ENCODE measurements around the gene HACD4. TPM values are rescaled to one million over a fixed set of nuclear protein-coding genes. Genes with fewer than 3 reads are reported as not detected.

The HACD4 gene
- total and polyA plus RNA-seq, 2 donors (not counting 3 experiments of a cell fraction or from before 2014, with no cell fraction given): 1.3 to 1.4 TPM

DNA sequence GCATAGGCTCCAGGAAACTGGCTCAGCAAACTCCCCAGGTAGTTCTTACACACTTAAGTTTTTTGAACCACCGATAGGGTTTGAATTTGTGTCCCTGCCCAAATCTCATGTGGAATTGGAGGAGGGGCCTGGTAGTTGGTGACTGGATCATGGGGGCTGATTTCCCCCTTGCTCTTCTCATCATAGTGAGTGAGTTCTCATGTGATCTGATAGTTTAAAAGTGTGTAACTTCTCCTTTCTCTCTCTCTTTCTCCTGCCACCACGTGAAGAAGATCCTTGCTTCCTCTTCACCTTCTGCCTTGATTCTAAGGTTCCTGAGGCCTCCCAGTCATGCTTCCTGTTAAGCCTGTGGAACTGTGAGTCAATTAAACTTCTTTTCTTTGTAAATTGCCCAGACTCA lies 22.4 kb upstream of the HACD4 start:
- H3K9me3 ChIP-seq (replicated peaks; ENCODE audit: control insufficient read depth, insufficient read depth, low read length): no peaks in the 10 kb centered on the region
- ChIA-PET POLR2A (no interaction called here), CTCF (interaction anchor here (1.6 kb wide), 1 partner anchor 57 kb away, joined by 4 read pairs; no protein-coding TSS in a partner anchor)
- H3K36me3 ChIP-seq (ENCODE audit: control insufficient read depth in 2 of 2, extremely low read depth in 1 of 2, insufficient read depth in 2 of 2, low read length in 2 of 2): no peaks in the 10 kb centered on the region
- intact Hi-C loops (cut with micrococcal nuclease): no loop called here
- no peak overlapping the region for H3K4me2 ChIP-seq (ENCODE audit: insufficient read depth, low read length)
- no peaks in the 10 kb centered on the region for H3K9me1 ChIP-seq (replicated peaks; ENCODE audit: control insufficient read depth, extremely low read depth, insufficient read depth, low read length)
- H3K27ac ChIP-seq (ENCODE audit: insufficient read depth, low read depth, low read length): no peak overlapping the region
- no peak for TF ChIP-seq EZH2 (IDR thresholded peaks at IDR 0.05; ENCODE audit: borderline replicate concordance, low read depth, low read length, severe bottlenecking)
- H3K9ac ChIP-seq (replicated peaks; ENCODE audit: extremely low read depth, insufficient read depth, low read length): no peak overlapping the region
- no peak overlapping the region for H3K4me3 ChIP-seq (replicated peaks in 1 of 3; ENCODE audit: insufficient read depth in 1 of 3, low read depth in 1 of 3, low read length in 3 of 3)
- no peaks in the 10 kb centered on the region for H3K79me2 ChIP-seq (ENCODE audit: control insufficient read depth, insufficient read depth, low read length)
- dilution Hi-C loops (cut with MboI; ENCODE audit: extremely low pct_ligation_motif_present, low sequenced_read_pairs): no loop called here
- BruUV-seq (replicated peaks): no TSS peak
- H3K4me1 ChIP-seq (ENCODE audit: control insufficient read depth, extremely low read depth, insufficient read depth, low read length): no peaks in the 10 kb centered on the region
- H2AFZ ChIP-seq (ENCODE audit: low read depth, low read length): no peak overlapping the region
- FAIRE-seq (no peak), DNase-seq (ENCODE audit: low read depth, low spot score) (no peak)
- H3K27me3 ChIP-seq (ENCODE audit: control insufficient read depth in 2 of 2, insufficient read depth in 2 of 2, low read length in 2 of 2): no peaks in the 10 kb centered on the region
- H4K20me1 ChIP-seq (replicated peaks; ENCODE audit: control insufficient read depth, extremely low read depth, insufficient read depth, low read length): no peaks in the 10 kb centered on the region

DNA sequence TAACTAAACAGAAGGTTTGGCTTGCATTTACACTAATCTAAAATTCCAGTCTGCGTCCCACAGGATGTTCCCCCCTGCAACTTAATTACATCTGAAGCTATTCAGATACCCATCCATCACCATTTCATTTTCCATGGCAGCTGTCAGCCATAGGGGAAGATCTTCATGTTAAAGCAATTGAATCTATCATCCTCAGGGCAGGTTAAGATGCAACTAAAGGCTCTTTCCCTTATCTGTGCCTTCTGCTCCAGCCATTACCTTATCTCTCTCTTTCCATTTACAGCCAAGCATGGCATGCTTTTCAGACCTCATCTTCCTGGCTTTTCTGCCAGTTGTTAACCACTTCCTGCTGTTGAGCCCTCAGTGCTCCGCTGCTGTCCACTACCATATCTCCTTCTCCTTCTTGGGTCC lies 15.8 kb upstream of the HACD4 start:
- DNase-seq (ENCODE audit: low read depth, low spot score) (no peak), FAIRE-seq (no peak)
- dilution Hi-C loops (cut with MboI; ENCODE audit: extremely low pct_ligation_motif_present, low sequenced_read_pairs): no loop called here
- H4K20me1 ChIP-seq (replicated peaks; ENCODE audit: control insufficient read depth, extremely low read depth, insufficient read depth, low read length): no peaks in the 10 kb centered on the region
- no peaks in the 10 kb centered on the region for H3K9me3 ChIP-seq (replicated peaks; ENCODE audit: control insufficient read depth, insufficient read depth, low read length)
- no peaks in the 10 kb centered on the region for H3K36me3 ChIP-seq (ENCODE audit: control insufficient read depth in 2 of 2, extremely low read depth in 1 of 2, insufficient read depth in 2 of 2, low read length in 2 of 2)
- CTCF ChIA-PET: interaction anchor here (1.4 to 1.9 kb wide), 3 partner anchors 12 to 63 kb away, joined by 3 to 5 read pairs (median 5); partner anchors contain the start of gene HACD4
- H3K4me2 ChIP-seq (ENCODE audit: insufficient read depth, low read length): no peak overlapping the region
- POLR2A ChIA-PET: no interaction called here
- BruUV-seq (replicated peaks): no TSS peak
- no peak overlapping the region for H2AFZ ChIP-seq (ENCODE audit: low read depth, low read length)
- H3K79me2 ChIP-seq (ENCODE audit: control insufficient read depth, insufficient read depth, low read length): no peaks in the 10 kb centered on the region
- no peaks in the 10 kb centered on the region for H3K9me1 ChIP-seq (replicated peaks; ENCODE audit: control insufficient read depth, extremely low read depth, insufficient read depth, low read length)
- H3K4me1 ChIP-seq (ENCODE audit: control insufficient read depth, extremely low read depth, insufficient read depth, low read length): no peaks in the 10 kb centered on the region
- TF ChIP-seq FOS (IDR thresholded peaks at IDR 0.05; ENCODE audit: borderline replicate concordance, insufficient read depth, low read length) (no peak), POLR2AphosphoS5 (IDR thresholded peaks at IDR 0.05; ENCODE audit: insufficient read depth, low read depth, low read length) (no peak), POLR2A (IDR thresholded peaks at IDR 0.05; ENCODE audit: low read depth, low read length) (no peak), GATA2 (IDR thresholded peaks at IDR 0.05; ENCODE audit: insufficient read depth, insufficient read length, low read depth, low read length) (no peak), EZH2 (IDR thresholded peaks at IDR 0.05; ENCODE audit: borderline replicate concordance, low read depth, low read length, severe bottlenecking) (no peak), MYC (IDR thresholded peaks at IDR 0.05; ENCODE audit: low read depth, low read length) (no peak), JUN (IDR thresholded peaks at IDR 0.05; ENCODE audit: borderline replicate concordance, insufficient read depth, insufficient read length, low read depth) (no peak)
- TF ChIP-seq, protein P1, sequence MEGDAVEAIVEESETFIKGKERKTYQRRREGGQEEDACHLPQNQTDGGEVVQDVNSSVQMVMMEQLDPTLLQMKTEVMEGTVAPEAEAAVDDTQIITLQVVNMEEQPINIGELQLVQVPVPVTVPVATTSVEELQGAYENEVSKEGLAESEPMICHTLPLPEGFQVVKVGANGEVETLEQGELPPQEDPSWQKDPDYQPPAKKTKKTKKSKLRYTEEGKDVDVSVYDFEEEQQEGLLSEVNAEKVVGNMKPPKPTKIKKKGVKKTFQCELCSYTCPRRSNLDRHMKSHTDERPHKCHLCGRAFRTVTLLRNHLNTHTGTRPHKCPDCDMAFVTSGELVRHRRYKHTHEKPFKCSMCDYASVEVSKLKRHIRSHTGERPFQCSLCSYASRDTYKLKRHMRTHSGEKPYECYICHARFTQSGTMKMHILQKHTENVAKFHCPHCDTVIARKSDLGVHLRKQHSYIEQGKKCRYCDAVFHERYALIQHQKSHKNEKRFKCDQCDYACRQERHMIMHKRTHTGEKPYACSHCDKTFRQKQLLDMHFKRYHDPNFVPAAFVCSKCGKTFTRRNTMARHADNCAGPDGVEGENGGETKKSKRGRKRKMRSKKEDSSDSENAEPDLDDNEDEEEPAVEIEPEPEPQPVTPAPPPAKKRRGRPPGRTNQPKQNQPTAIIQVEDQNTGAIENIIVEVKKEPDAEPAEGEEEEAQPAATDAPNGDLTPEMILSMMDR (IDR thresholded peaks at IDR 0.05; ENCODE audit: extremely low read depth in 1 of 2, insufficient read depth in 1 of 2, low read depth in 1 of 2, low read length in 2 of 2): no peak
- no peak overlapping the region for H3K9ac ChIP-seq (replicated peaks; ENCODE audit: extremely low read depth, insufficient read depth, low read length)
- no peak overlapping the region for H3K4me3 ChIP-seq (replicated peaks in 1 of 3; ENCODE audit: insufficient read depth in 1 of 3, low read depth in 1 of 3, low read length in 3 of 3)
- H3K27me3 ChIP-seq (ENCODE audit: control insufficient read depth in 2 of 2, insufficient read depth in 2 of 2, low read length in 2 of 2): peaks cover 0 to 2% of the 10 kb centered on the region in 2 experiments
- intact Hi-C loops (cut with micrococcal nuclease): no loop called here
- H3K27ac ChIP-seq (ENCODE audit: insufficient read depth, low read depth, low read length): no peak overlapping the region
